HL-60 (cell line): ENCODE data around the gene FMO1.
A peak's percentile ranks its signal among the peaks of the same experiment; 100 is the strongest.

ENCODE experiments used
- DNase-seq, 2 experiments: peaks; one replicate each; pipeline ENCODE4 v3.0.0-alpha.2; 2010 to 2020; ENCODE audit warnings: low read depth in 1 of 2, low spot score in 1 of 2
- H3K27ac ChIP-seq: fragments of 250-450 bp; sonication (Bioruptor Pico); replicated peaks from 2 replicates; pipeline ENCODE4 v1.5.1; 2020; ENCODE audit warnings: mild to moderate bottlenecking, moderate library complexity
- H3K27me3 ChIP-seq: fragments of 250-450 bp; sonication (Bioruptor Pico); 2 replicates; pipeline ENCODE4 v1.5.1; 2021; ENCODE audit warnings: mild to moderate bottlenecking, moderate library complexity; ENCODE audit not compliant: insufficient read depth, poor library complexity, severe bottlenecking
- H3K4me3 ChIP-seq: replicated peaks from 2 replicates; pipeline ENCODE4 v1.5.1; 2011; ENCODE audit warnings: mild to moderate bottlenecking, control low read depth, low read length; ENCODE audit not compliant: insufficient read depth
- CTCF ChIP-seq: IDR thresholded peaks from one replicate; pipeline ENCODE4 v1.5.1; 2011; ENCODE audit warnings: low read length, control low read depth, inconsistent platforms; ENCODE audit not compliant: insufficient read depth
- GABPA ChIP-seq: IDR thresholded peaks from 2 replicates; pipeline ENCODE4 v1.6.1; 2012; ENCODE audit warnings: low read depth
- POLR2AphosphoS5 ChIP-seq: IDR thresholded peaks from 2 replicates; pipeline ENCODE4 v1.6.1; 2012; ENCODE audit warnings: low read depth
- REST ChIP-seq: IDR thresholded peaks from 2 replicates; pipeline ENCODE4 v1.6.1; 2012; ENCODE audit warnings: low read depth; ENCODE audit not compliant: insufficient replicate concordance
- SPI1 ChIP-seq: IDR thresholded peaks from 2 replicates; pipeline ENCODE4 v1.6.1; 2012; ENCODE audit warnings: low read depth, mild to moderate bottlenecking, borderline replicate concordance

Gene FMO1

GRCh38 chr1:171212607-171213351, 35.5 kb upstream of the FMO1 start:
- Histone ChIP-seq H3K27me3 (no peaks in the 10 kb centered on the region), H3K4me3 (no peak overlapping the region), H3K27ac (no peak overlapping the region)
- TF ChIP-seq GABPA (no peak), CTCF (no peak), SPI1 (peak; percentile 98), REST (no peak)
- peak in 1 of 2 experiments; percentile 47 for DNase-seq

GRCh38 chr1:171213559-171214454, 34.5 kb upstream of the FMO1 start:
- Histone ChIP-seq H3K27me3 (no peaks in the 10 kb centered on the region), H3K4me3 (no peak overlapping the region), H3K27ac (no peak overlapping the region)
- no peak for DNase-seq
- TF ChIP-seq GABPA (no peak), POLR2AphosphoS5 (no peak), CTCF (no peak), SPI1 (no peak), REST (no peak)

GRCh38 chr1:171217658-171218443, 30.4 kb upstream of the FMO1 start:
- no peak overlapping the region for H3K4me3 ChIP-seq
- no peak for TF ChIP-seq CTCF
- TF ChIP-seq GABPA: no peak
- TF ChIP-seq POLR2AphosphoS5: no peak
- TF ChIP-seq SPI1: no peak
- TF ChIP-seq REST: no peak
- H3K27ac ChIP-seq: no peak overlapping the region
- no peak for DNase-seq
- no peaks in the 10 kb centered on the region for H3K27me3 ChIP-seq
